Transverse colon (tissue), 4 donors: ENCODE results near the gene ANKRD52. TPM values are rescaled to one million over a fixed set of nuclear protein-coding genes. Genes with fewer than 3 reads are reported as not detected.

Experiments used
- DNase-seq: peaks from one replicate; pipeline ENCODE4 v3.0.0-alpha.2; 2019
- H3K27ac ChIP-seq, 4 donors: fragments of 200-600 bp; sonication (generic); 2 replicates each; pipeline ENCODE4 v1.5.1; 2016 to 2018; ENCODE audit warnings: inconsistent platforms in 4 of 4
- H3K27me3 ChIP-seq: fragments of 200-600 bp; sonication (generic); 2 replicates; pipeline ENCODE4 v1.5.1; 2017; ENCODE audit warnings: inconsistent platforms
- H3K36me3 ChIP-seq, 4 donors: fragments of 200-600 bp; sonication (generic); 2 replicates each; pipeline ENCODE4 v1.5.1; 2017 to 2019; ENCODE audit warnings: inconsistent platforms in 4 of 4
- H3K4me1 ChIP-seq, 4 donors: fragments of 200-600 bp; sonication (generic); 2 replicates each; pipeline ENCODE4 v1.5.1; 2017 to 2020; ENCODE audit warnings: inconsistent platforms in 4 of 4
- H3K4me3 ChIP-seq, 4 donors: fragments of 200-600 bp; sonication (generic); 1 replicate in 1 of 4; 2 replicates in 3 of 4; pipeline versions ENCODE4 v1.5.1 to v1.6.1; 2017 to 2019; ENCODE audit warnings: inconsistent platforms in 4 of 4
- H3K9me3 ChIP-seq, 2 donors: fragments of 200-600 bp; sonication (generic); 2 replicates each; pipeline ENCODE4 v1.5.1; 2017 to 2019; ENCODE audit warnings: inconsistent platforms in 2 of 2
- CTCF ChIP-seq, 5 experiments: fragments of 200-600 bp in 3 of 5; fragments of 450-650 bp in 2 of 5; sonication (generic) in 3 of 5; IDR thresholded peaks; 1 replicate in 2 of 5; 2 replicates in 3 of 5; pipeline ENCODE4 v1.5.1; 2016 to 2017; ENCODE audit warnings: antibody characterized with exemption in 5 of 5, inconsistent platforms in 3 of 5, mild to moderate bottlenecking in 2 of 5, moderate library complexity in 1 of 5
- EP300 ChIP-seq: sonication (generic); formaldehyde crosslinking; IDR thresholded peaks from one replicate; pipeline ENCODE4 v1.6.1; 2017; ENCODE audit warnings: antibody characterized with exemption, low read depth
- POLR2A ChIP-seq: fragments of 450-650 bp; IDR thresholded peaks from one replicate; pipeline ENCODE4 v1.6.1; 2016; ENCODE audit warnings: antibody characterized with exemption, mild to moderate bottlenecking, moderate library complexity
- POLR2AphosphoS5 ChIP-seq, 3 donors: sonication (generic); formaldehyde crosslinking; IDR thresholded peaks; one replicate each; pipeline ENCODE4 v1.6.1; 2016; ENCODE audit warnings: antibody characterized with exemption in 3 of 3
- WGBS, 2 donors: methylation state at CpG; one replicate each; pipeline ENCODE4 v1.1.5; 2018; ENCODE audit warnings: low coverage in 1 of 2; 5-methylcytosine and 5-hydroxymethylcytosine counted together
- in situ Hi-C, 4 donors: fragments of 200-750 bp; cut with MboI; loops; one replicate each; pipeline versions ENCODE4 v1.15.0 to v1.15.1; 2017; ENCODE audit warnings: low sequenced_read_pairs in 3 of 4, low pct_ligation_motif_present in 1 of 4, low pct_unique_long_range_greater_than_20kb in 1 of 4
- intact Hi-C: fragments of 100-400 bp; cut with DNase I; formaldehyde crosslinking; loops from one replicate; pipeline ENCODE4 v1.15.1; 2023; ENCODE audit warnings: low total_unique reads
- total RNA-seq, 4 donors: library from RNA; depleted of rRNA; stranded (reverse); fragments of >200 nt; gene quantifications; one replicate each; pipeline ENCODE4 v1.1.0, GENCODE V29; 2016

ANKRD52 gene
- total RNA-seq, 4 donors from 2014 or later = 28.4 to 120 (median 40.0) TPM

GRCh38 chr12:56304276-56304675 is 46.1 kb upstream of the ANKRD52 start:
- in situ Hi-C loops (no loop called here), intact Hi-C loops (no loop called here)
- Histone ChIP-seq H3K4me3 (no peak overlapping the region), H3K27ac (no peak overlapping the region), H3K36me3 (peaks cover 0 to 22% (median 2%) of the 10 kb centered on the region in 4 donors), H3K4me1 (peaks cover 5 to 25% (median 9%) of the 10 kb centered on the region in 4 donors), H3K9me3 (no peaks in the 10 kb centered on the region), H3K27me3 (no peaks in the 10 kb centered on the region)
- DNase-seq = no peak
- TF ChIP-seq POLR2A = no peak
- TF ChIP-seq EP300 = no peak
- TF ChIP-seq POLR2AphosphoS5 (IDR thresholded peaks at IDR 0.05) = no peak
- no peak for TF ChIP-seq CTCF (IDR thresholded peaks at IDR 0.05)
- 85% methylated on average over 3 of the region's 3 CpGs; no CpG with 5 or more reads in 1 of the 2 donors for WGBS, 2 donors

GRCh38 chr12:56300644-56301464 is 42.7 kb upstream of the ANKRD52 start:
- in situ Hi-C loops = no loop called here
- WGBS, 2 donors = 49 to 100% methylated on average over 3 to 21 of the region's 21 CpGs

GRCh38 chr12:56299853-56300643 is 41.9 kb upstream of the ANKRD52 start, which contains the start of gene CS:
Gene CS (minus strand): TSS chr12:56300330. CDS start chr12:56300201, 129 bp downstream.
- Histone ChIP-seq H3K9me3 (no peaks in the 10 kb centered on the region), H3K36me3 (peaks cover 0 to 6% (median 0%) of the 10 kb centered on the region in 4 donors), H3K4me3 (peak within 1 kb of the TSS; percentile 68 to 94 (median 81)), H3K4me1 (peaks cover 21 to 59% (median 32%) of the 10 kb centered on the region in 4 donors), H3K27ac (peak within 1 kb of the TSS; percentile 95 to 98 (median 97)), H3K27me3 (no peaks in the 10 kb centered on the region)
- DNase-seq = peak; percentile 99
- intact Hi-C loops = no loop called here
- TF ChIP-seq EP300 = peak; percentile 32
- TF ChIP-seq POLR2AphosphoS5 (IDR thresholded peaks at IDR 0.05) = peak; percentile 74 to 88 (median 85)
- no peak for TF ChIP-seq CTCF (IDR thresholded peaks at IDR 0.05)
- peak; percentile 93 for TF ChIP-seq POLR2A
- 2% methylated on average over 59 of the region's 63 CpGs; no CpG with 5 or more reads in 1 of the 2 donors for WGBS, 2 donors
- in situ Hi-C loops = no loop called here

More at GRCh38 chr12:56300644-56301464, 42.7 kb upstream of the ANKRD52 start:
- intact Hi-C loops = no loop called here
- Histone ChIP-seq H3K4me3 (peak overlapping the region; percentile 29 to 94 (median 81)), H3K36me3 (peaks cover 0 to 10% (median 0%) of the 10 kb centered on the region in 4 donors), H3K9me3 (no peaks in the 10 kb centered on the region), H3K27me3 (no peaks in the 10 kb centered on the region), H3K27ac (peak overlapping the region; percentile 95 to 98 (median 97)), H3K4me1 (peaks cover 21 to 59% (median 32%) of the 10 kb centered on the region in 4 donors)
- no peak for TF ChIP-seq EP300
- TF ChIP-seq POLR2AphosphoS5 (IDR thresholded peaks at IDR 0.05) = no peak
- TF ChIP-seq CTCF (IDR thresholded peaks at IDR 0.05) = no peak
- no peak for TF ChIP-seq POLR2A
- no peak for DNase-seq
